Mesendoderm (in vitro differentiated cells): ENCODE data around the gene SMARCC2. TPM values are rescaled to one million over a fixed set of nuclear protein-coding genes. Genes with fewer than 3 reads are reported as not detected.

ENCODE experiments used
- DNase-seq: peaks from one replicate; pipeline ENCODE4 v3.0.0; 2013
- H2AK5ac ChIP-seq: 2 replicates; pipeline ENCODE4 v1.6.1; 2013; ENCODE audit warnings: low read length, inconsistent platforms
- H2BK120ac ChIP-seq: 2 replicates; pipeline ENCODE4 v1.6.1; 2013; ENCODE audit warnings: low read depth, mild to moderate bottlenecking, low read length, moderate library complexity, mixed read lengths
- H2BK15ac ChIP-seq: replicated peaks from 2 replicates; pipeline ENCODE4 v1.6.1; 2013; ENCODE audit warnings: low read depth, mild to moderate bottlenecking, moderate library complexity
- H2BK5ac ChIP-seq: 2 replicates; pipeline ENCODE4 v1.6.1; 2013; ENCODE audit warnings: low read length, inconsistent platforms
- H3K18ac ChIP-seq: 2 replicates; pipeline ENCODE4 v1.6.1; 2013; ENCODE audit warnings: mild to moderate bottlenecking, low read length, mixed read lengths
- H3K23ac ChIP-seq: one replicate; pipeline ENCODE4 v1.6.1; 2013; ENCODE audit warnings: low read length
- H3K27ac ChIP-seq: 2 replicates; pipeline ENCODE4 v1.5.1; 2013; ENCODE audit warnings: low read depth, mild to moderate bottlenecking, inconsistent platforms, low read length, moderate library complexity
- H3K27me3 ChIP-seq: 2 replicates; pipeline ENCODE4 v1.6.1; 2013; ENCODE audit warnings: low read length, control low read depth, mild to moderate bottlenecking, inconsistent platforms; ENCODE audit not compliant: insufficient read depth, poor library complexity
- H3K36me3 ChIP-seq: 2 replicates; pipeline ENCODE4 v1.6.1; 2013; ENCODE audit warnings: low read length, inconsistent platforms; ENCODE audit not compliant: control insufficient read depth, insufficient read depth
- H3K4ac ChIP-seq: one replicate; pipeline ENCODE4 v1.6.1; 2013; ENCODE audit warnings: low read depth, mild to moderate bottlenecking, low read length, moderate library complexity
- H3K4me1 ChIP-seq: 2 replicates; pipeline ENCODE4 v1.6.1; 2013; ENCODE audit warnings: low read depth, low read length, inconsistent platforms; ENCODE audit not compliant: control insufficient read depth
- H3K4me2 ChIP-seq: 2 replicates; pipeline ENCODE4 v1.6.1; 2013; ENCODE audit warnings: low read length
- H3K4me3 ChIP-seq: 2 replicates; pipeline ENCODE4 v1.5.1; 2013; ENCODE audit warnings: mild to moderate bottlenecking, low read length
- H3K56ac ChIP-seq: one replicate; pipeline ENCODE4 v1.6.1; 2013; ENCODE audit warnings: low read length
- H3K79me1 ChIP-seq: 2 replicates; pipeline ENCODE4 v1.6.1; 2013; ENCODE audit warnings: low read length, inconsistent platforms
- H3K79me2 ChIP-seq: 2 replicates; pipeline ENCODE4 v1.6.1; 2013; ENCODE audit warnings: mild to moderate bottlenecking, low read length; ENCODE audit not compliant: control insufficient read depth, insufficient read depth
- H3K9ac ChIP-seq: 2 replicates; pipeline ENCODE4 v1.6.1; 2013; ENCODE audit warnings: low read length, inconsistent platforms
- H4K5ac ChIP-seq: one replicate; pipeline ENCODE4 v1.6.1; 2013; ENCODE audit warnings: low read length
- H4K8ac ChIP-seq: one replicate; pipeline ENCODE4 v1.6.1; 2013; ENCODE audit warnings: low read depth, mild to moderate bottlenecking, control low read depth, low read length, moderate library complexity
- WGBS: extraction: QIAGEN DNeasy Blood & Tissue Kit; methylation state at CpG from one replicate; pipeline ENCODE4 v1.1.7; 2013; ENCODE audit warnings: low lambda C conversion rate, missing lambda C conversion rate; ENCODE audit not compliant: insufficient coverage; ENCODE audit errors: extremely low coverage; 5-methylcytosine and 5-hydroxymethylcytosine counted together
- polyA plus RNA-seq, 2 experiments: library from polyadenylated mRNA; stranded (reverse); fragments of 200-250 nt; gene quantifications; one replicate each; pipeline ENCODE4 v1.2.3, GENCODE V29; 2013

The SMARCC2 gene
- 28.6 TPM for polyA plus RNA-seq (2013, experiment 1 of 2)
- polyA plus RNA-seq (2013, experiment 2 of 2), result 30.8 TPM

- DNase-seq, result peak; percentile 95
- H3K4me1 ChIP-seq, result peaks cover 5% of the 10 kb centered on the region
- H3K79me2 ChIP-seq, result peaks cover 26% of the 10 kb centered on the region
- peak within 1 kb of the TSS; percentile 76 for H2BK5ac ChIP-seq
- H2AK5ac ChIP-seq, result no peak within 1 kb of the TSS
- peak within 1 kb of the TSS; percentile 97 for H3K4me3 ChIP-seq
- no peak within 1 kb of the TSS for H2BK15ac ChIP-seq
- no CpG with 5 or more reads among the region's 93 CpGs for WGBS
- H3K79me1 ChIP-seq, result peaks cover 8% of the 10 kb centered on the region
- peak within 1 kb of the TSS; percentile 97 for H3K56ac ChIP-seq
- H3K27me3 ChIP-seq, result no peaks in the 10 kb centered on the region
- H3K36me3 ChIP-seq, result peaks cover 4% of the 10 kb centered on the region
- H4K5ac ChIP-seq, result no peak within 1 kb of the TSS
- H3K18ac ChIP-seq, result peak within 1 kb of the TSS; percentile 97
- peak within 1 kb of the TSS; percentile 16 for H4K8ac ChIP-seq
- peak within 1 kb of the TSS; percentile 23 for H2BK120ac ChIP-seq
- H3K9ac ChIP-seq, result peak within 1 kb of the TSS; percentile 98
- H3K4ac ChIP-seq, result peak within 1 kb of the TSS; percentile 60
- peak within 1 kb of the TSS; percentile 95 for H3K27ac ChIP-seq
- peak within 1 kb of the TSS; percentile 75 for H3K23ac ChIP-seq
- H3K4me2 ChIP-seq, result peak within 1 kb of the TSS; percentile 91
Observed at GRCh38 chr12:56189099-56189917, at the start of gene SMARCC2. SMARCC2 (minus strand) TSS chr12:56189483; CDS start chr12:56189461, 22 bp downstream.

- H2BK5ac ChIP-seq, result no peak overlapping the region
- H3K27ac ChIP-seq, result no peak overlapping the region
- H3K4me1 ChIP-seq, result no peaks in the 10 kb centered on the region
- H3K23ac ChIP-seq, result no peak overlapping the region
- no peaks in the 10 kb centered on the region for H3K79me1 ChIP-seq
- H3K56ac ChIP-seq, result no peak overlapping the region
- H2BK15ac ChIP-seq, result no peak overlapping the region
- no peak overlapping the region for H2BK120ac ChIP-seq
- no peaks in the 10 kb centered on the region for H3K27me3 ChIP-seq
- H4K8ac ChIP-seq, result no peak overlapping the region
- WGBS, result no CpG with 5 or more reads among the region's 11 CpGs
- no peak overlapping the region for H3K4ac ChIP-seq
- no peak overlapping the region for H3K9ac ChIP-seq
- DNase-seq, result peak; percentile 23
- H2AK5ac ChIP-seq, result no peak overlapping the region
- H3K79me2 ChIP-seq, result no peaks in the 10 kb centered on the region
- H4K5ac ChIP-seq, result no peak overlapping the region
- H3K36me3 ChIP-seq, result no peaks in the 10 kb centered on the region
- H3K4me2 ChIP-seq, result no peak overlapping the region
- no peak overlapping the region for H3K4me3 ChIP-seq
- no peak overlapping the region for H3K18ac ChIP-seq
Observed at GRCh38 chr12:56237552-56237951, 48.3 kb upstream of the SMARCC2 start.

- Histone ChIP-seq H3K27ac (no peak overlapping the region), H4K8ac (no peak overlapping the region), H3K4me1 (no peaks in the 10 kb centered on the region)
Observed at GRCh38 chr12:56236985-56237384, 47.7 kb upstream of the SMARCC2 start.

GRCh38 chr12:56236091-56236490 lies 46.8 kb upstream of the SMARCC2 start:
- H3K27me3 ChIP-seq, result no peaks in the 10 kb centered on the region
- H3K4me1 ChIP-seq, result no peaks in the 10 kb centered on the region
- H4K5ac ChIP-seq, result no peak overlapping the region
- no peaks in the 10 kb centered on the region for H3K36me3 ChIP-seq
- WGBS, result no CpG with 5 or more reads among the region's 6 CpGs
- no peak overlapping the region for H3K4ac ChIP-seq
- no peak overlapping the region for H3K56ac ChIP-seq
- H3K79me1 ChIP-seq, result no peaks in the 10 kb centered on the region
- H3K4me3 ChIP-seq, result no peak overlapping the region
- no peak overlapping the region for H3K18ac ChIP-seq
- no peaks in the 10 kb centered on the region for H3K79me2 ChIP-seq
- no peak for DNase-seq
- no peak overlapping the region for H2BK15ac ChIP-seq
- H3K9ac ChIP-seq, result no peak overlapping the region
- no peak overlapping the region for H2BK120ac ChIP-seq
- no peak overlapping the region for H3K4me2 ChIP-seq
- H2BK5ac ChIP-seq, result no peak overlapping the region
- H3K23ac ChIP-seq, result no peak overlapping the region
- H4K8ac ChIP-seq, result no peak overlapping the region
- no peak overlapping the region for H2AK5ac ChIP-seq
- H3K27ac ChIP-seq, result no peak overlapping the region

More at GRCh38 chr12:56236985-56237384, 47.7 kb upstream of the SMARCC2 start:
- WGBS, result no CpG with 5 or more reads among the region's 5 CpGs
- Histone ChIP-seq H3K27me3 (no peaks in the 10 kb centered on the region), H3K79me1 (no peaks in the 10 kb centered on the region), H3K4ac (no peak overlapping the region), H3K4me2 (no peak overlapping the region), H3K23ac (no peak overlapping the region), H3K18ac (no peak overlapping the region), H4K5ac (no peak overlapping the region), H2BK120ac (no peak overlapping the region), H3K4me3 (no peak overlapping the region), H3K79me2 (no peaks in the 10 kb centered on the region), H3K36me3 (no peaks in the 10 kb centered on the region), H2AK5ac (no peak overlapping the region), H2BK5ac (no peak overlapping the region), H3K9ac (no peak overlapping the region), H2BK15ac (no peak overlapping the region), H3K56ac (no peak overlapping the region)
- DNase-seq, result no peak

- H3K36me3 ChIP-seq, result no peaks in the 10 kb centered on the region
- no peak overlapping the region for H3K4me3 ChIP-seq
- H4K8ac ChIP-seq, result no peak overlapping the region
- H3K4me1 ChIP-seq, result no peaks in the 10 kb centered on the region
- H3K27me3 ChIP-seq, result no peaks in the 10 kb centered on the region
- H2BK5ac ChIP-seq, result no peak overlapping the region
- H3K79me2 ChIP-seq, result no peaks in the 10 kb centered on the region
- no peaks in the 10 kb centered on the region for H3K79me1 ChIP-seq
- H3K56ac ChIP-seq, result no peak overlapping the region
- no CpG with 5 or more reads among the region's 16 CpGs for WGBS
- no peak overlapping the region for H2BK120ac ChIP-seq
- H4K5ac ChIP-seq, result no peak overlapping the region
- no peak for DNase-seq
- H3K4me2 ChIP-seq, result no peak overlapping the region
- H3K9ac ChIP-seq, result no peak overlapping the region
- H2AK5ac ChIP-seq, result no peak overlapping the region
- no peak overlapping the region for H3K18ac ChIP-seq
- H2BK15ac ChIP-seq, result no peak overlapping the region
- H3K27ac ChIP-seq, result no peak overlapping the region
- H3K4ac ChIP-seq, result no peak overlapping the region
- H3K23ac ChIP-seq, result no peak overlapping the region
Observed at GRCh38 chr12:56234746-56235436, 45.6 kb upstream of the SMARCC2 start.
